Measurements from ENCODE around the gene CTNNA2.
A peak's percentile ranks its signal among the peaks of the same experiment; 100 is the strongest.
"Not testable (repeated sequence)": the region's sequence is repeated elsewhere in the genome, so short reads cannot be mapped to it uniquely, and the experiment has no call there.

The CTNNA2 gene

DNA sequence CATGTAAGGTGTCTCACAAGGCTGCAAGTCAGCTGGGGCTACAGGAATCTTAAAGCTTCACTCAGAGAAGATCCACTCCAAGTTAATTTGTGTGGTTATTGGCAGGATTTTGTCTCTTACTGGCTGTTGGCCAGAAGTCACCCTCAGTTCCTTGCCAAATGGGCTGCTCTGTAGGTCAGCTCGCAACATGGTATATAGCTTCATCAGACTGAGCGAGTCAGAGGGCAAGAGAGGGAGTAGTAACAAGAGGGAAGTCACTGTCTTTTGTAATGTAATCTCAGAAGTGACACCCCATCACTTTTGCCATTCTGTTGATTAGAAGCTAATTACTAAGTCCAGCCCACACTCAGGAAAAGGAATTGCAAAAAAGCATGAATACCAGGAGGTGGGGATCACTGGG lies 672.2 kb downstream of the CTNNA2 start:
- DNase-seq (ENCODE audit: low read depth in 2 of 3, low spot score in 2 of 3), result no peak

DNA sequence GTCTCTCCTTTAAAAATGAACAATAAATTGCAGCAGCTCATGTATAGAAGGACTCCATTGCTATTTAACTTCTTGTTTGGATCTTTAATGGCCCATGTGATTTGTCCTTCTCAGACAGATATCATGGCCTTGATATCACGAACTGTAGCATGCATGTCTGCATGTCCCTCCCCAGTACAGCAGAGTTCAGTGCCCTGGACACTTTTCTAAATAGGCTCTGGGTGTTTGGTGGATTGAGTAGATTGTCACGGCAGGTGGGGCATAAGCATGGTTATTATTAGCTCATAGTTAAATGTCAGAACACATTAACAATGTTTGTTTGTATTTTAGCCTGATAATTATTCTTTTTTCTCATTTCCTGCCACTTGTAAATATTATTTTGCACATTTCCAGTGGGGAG lies 673.4 kb downstream of the CTNNA2 start:
- no peak for DNase-seq (ENCODE audit: low read depth in 2 of 3, low spot score in 2 of 3)

DNA sequence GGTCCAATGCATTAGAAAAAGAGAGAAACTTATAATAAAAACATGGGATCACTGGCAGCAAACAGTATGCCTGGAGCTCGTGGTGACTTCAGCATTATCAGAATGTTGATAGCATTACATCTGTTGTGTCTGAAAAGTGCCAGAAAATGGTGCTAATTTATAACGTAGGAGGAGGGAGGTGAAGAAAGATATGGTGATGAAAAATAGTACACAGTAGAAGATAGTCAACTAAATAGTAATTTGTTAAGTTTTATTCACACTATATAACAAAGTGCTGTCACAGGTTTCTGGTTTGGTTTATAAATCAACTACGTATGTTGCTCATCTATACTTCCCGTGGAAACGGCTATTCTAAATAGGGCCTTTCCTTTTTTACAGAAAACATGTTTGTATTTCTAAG lies 674.3 kb downstream of the CTNNA2 start:
- no peak for DNase-seq (ENCODE audit: low read depth in 2 of 3, low spot score in 2 of 3)

DNA sequence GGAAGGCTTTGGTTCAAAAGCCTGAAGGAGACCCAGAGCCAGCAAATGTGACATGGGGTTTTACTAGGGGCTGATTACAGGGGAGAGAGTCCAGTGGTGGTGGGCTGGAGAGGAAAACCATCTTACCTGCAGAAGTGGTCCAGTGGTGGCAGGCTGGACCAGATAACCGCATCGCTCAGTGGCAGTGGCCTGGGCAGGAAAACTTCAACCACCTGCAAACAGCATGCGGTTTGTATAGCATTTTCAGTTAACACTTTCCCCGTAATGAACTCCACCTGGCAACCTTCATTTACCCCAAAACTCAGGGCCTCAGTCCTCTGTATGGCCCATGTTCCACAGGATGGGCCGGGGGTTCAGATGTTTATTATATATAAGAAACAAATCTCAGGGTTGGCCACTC lies 677.3 kb downstream of the CTNNA2 start:
- DNase-seq (ENCODE audit: low read depth in 2 of 3, low spot score in 2 of 3), result no peak

DNA sequence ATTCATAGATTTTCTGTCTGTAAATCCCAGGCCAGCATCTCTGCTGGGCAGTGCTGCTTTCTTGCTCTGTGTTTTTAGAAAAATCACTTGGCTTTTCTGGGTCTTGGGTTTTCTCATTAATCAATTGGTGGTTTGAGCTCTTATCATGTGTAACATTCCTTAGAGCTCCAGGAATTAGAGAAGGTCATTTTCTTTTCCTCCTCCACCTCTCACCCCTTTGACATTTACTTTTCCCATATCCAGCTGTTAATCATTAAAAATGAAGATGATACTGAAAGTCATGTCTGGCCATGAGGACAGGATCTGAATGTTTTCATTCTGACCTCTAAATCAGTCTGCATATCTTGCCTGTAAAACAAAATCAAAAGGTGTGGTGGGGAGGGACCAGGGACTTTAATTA lies 680.7 kb downstream of the CTNNA2 start:
- no peak for DNase-seq (ENCODE audit: low read depth in 2 of 3, low spot score in 2 of 3)

DNA sequence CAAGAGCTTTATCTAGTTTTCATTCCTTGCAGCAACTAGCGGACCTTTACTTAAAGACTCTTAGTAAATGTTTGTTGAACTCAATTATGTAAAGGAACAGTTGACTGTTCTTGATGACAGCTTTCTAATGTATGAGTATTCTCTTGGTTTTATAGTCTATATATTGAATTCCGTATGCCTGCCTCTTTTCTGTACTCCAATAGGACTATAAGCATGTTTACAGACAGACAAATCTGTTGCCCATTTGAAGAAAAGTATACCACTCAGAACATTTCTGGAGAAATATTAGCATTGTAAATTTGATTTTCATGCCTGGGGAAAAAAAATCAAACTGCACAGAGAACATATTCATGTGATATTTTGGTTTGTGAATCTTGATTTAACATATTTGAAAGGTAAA lies 682.2 kb downstream of the CTNNA2 start:
- no peak for DNase-seq (ENCODE audit: low read depth in 2 of 3, low spot score in 2 of 3)

DNA sequence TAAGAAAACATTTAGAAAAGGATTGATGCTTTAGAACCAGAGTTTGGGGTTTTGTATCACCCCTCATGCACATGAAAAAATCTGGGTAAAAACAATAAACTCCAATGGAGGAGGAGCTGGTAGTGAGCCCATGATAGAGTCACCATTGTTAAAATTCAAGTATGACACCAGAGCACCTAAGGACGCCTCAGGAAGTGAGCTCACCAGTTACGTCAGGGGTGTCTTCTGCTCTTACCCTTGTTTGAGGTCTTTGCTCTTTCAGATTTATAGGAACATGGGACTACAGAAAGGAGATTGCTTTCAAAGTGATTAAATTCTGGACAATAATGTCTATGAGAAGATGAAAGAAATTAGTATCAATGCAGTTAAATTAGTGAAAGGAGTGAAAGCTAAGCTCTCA lies 685.2 kb downstream of the CTNNA2 start:
- DNase-seq (ENCODE audit: low read depth in 2 of 3, low spot score in 2 of 3), result no peak

DNA sequence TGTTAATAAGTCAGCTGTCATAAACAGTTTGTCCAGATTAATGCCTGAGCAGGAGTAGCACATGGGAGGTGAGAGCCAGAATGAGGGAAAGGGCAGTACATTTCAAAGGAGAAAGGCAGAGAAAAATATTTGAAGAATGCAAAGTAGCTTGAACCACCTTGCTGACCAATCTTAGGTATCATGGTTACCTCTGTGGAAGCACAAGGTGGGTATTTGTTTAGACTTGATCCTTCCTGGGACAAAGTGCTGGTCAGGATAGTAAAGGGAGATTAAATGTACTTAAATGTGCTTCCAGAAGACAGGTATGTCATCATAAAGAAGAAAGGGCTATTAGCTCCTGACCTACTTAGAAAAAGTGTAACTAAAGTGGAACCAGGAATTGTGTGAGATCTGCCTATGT lies 686.7 kb downstream of the CTNNA2 start:
- no peak for DNase-seq (ENCODE audit: low read depth in 2 of 3, low spot score in 2 of 3)

DNA sequence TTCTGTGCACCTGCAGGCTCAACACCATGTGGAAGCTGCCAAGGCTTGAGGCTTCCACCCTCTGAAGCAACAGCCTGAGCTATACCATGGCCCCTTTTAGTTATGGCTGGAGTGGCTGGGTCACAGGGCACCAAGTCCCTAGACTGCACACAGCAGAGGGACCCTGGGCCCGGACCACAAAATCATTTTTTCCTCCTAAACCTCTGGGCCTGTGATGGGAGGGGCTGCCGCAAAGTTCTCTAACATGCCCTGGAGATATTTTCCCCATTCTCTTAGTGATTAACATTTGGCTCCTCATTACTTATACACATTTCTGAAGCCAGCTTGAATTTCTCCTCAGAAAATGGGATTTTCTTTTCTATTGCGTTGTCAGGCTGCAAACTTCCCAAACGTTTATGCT lies 691.1 kb downstream of the CTNNA2 start:
- DNase-seq (ENCODE audit: low read depth in 2 of 3, low spot score in 2 of 3), result not testable (repeated sequence)

DNA sequence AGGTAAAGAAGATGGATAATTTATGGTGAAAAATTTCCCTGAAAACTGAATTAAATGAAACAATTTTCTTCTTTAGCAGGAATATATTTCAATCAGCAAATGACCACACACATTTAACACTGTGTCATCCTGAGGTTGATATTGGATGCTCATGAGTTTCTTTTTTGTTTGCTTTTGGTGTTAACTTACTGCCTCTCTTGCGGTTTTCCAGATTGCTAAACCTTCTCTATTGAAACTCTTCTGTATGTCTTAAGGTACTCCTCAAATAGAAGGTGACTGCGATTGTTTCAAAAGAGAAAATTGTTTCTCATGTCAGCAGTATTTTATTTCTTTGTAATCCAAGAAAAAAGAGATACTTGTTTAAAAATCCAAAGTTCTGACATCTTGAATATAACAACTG lies 692.6 kb downstream of the CTNNA2 start:
- no peak for DNase-seq (ENCODE audit: low read depth in 2 of 3, low spot score in 2 of 3)

DNA sequence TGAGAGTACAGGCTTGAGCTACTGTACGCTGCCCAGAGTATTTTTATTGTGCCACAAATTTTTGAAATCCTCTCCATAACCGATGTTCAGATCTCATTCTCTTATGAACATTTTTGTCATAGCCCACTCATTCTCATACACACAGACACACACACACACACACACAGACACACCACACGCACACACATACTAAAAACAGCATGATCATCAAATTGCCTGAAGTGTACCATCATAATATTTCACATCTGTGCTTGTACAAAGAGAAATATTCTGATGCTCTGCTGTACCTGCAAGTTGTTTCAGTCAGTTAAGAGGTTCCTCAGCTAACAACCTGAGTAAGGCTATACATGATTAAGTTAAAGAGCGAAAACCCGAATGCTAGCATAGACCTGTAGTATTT lies 696.6 kb downstream of the CTNNA2 start:
- DNase-seq (ENCODE audit: low read depth in 2 of 3, low spot score in 2 of 3), result no peak

DNA sequence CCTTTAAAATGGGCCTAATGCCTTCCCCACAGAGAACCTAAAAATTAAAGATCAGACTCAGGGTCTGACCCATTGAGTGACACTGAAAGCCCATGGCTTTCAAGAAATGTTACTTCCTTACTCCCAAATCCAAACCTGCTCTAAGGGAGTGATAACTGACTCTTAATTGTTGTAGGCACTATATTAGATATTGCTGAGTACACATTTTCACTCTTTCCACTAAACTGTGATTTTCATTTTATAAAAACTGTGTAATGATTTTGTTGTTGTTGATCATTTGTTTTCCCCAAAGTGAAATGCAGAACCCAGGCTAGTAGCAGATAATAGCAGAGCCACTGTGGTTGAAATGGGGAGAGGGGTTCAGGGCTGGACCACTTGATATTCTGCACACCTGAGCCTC lies 704.6 kb downstream of the CTNNA2 start:
- DNase-seq (ENCODE audit: low read depth in 2 of 3, low spot score in 2 of 3), result no peak

DNA sequence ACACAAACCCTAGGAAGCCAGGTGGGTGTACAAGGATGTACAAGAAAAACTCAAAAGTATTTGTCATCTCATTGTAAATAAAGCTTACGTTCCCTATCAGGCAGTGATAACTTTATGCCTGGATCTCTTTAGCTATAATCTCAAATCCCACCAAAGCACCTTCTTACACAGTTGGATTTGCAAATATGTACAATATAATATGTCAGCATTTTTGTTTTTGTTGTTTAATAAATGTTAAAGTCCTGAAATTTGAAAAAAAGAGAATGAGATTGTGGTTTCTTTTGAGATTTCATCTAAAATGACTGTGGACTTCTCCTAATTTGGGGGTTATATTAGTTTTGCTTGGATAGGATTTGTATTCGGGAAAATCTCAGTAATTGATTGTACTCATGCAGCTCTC lies 709.8 kb downstream of the CTNNA2 start:
- DNase-seq (ENCODE audit: low read depth in 2 of 3, low spot score in 2 of 3), result no peak

DNA sequence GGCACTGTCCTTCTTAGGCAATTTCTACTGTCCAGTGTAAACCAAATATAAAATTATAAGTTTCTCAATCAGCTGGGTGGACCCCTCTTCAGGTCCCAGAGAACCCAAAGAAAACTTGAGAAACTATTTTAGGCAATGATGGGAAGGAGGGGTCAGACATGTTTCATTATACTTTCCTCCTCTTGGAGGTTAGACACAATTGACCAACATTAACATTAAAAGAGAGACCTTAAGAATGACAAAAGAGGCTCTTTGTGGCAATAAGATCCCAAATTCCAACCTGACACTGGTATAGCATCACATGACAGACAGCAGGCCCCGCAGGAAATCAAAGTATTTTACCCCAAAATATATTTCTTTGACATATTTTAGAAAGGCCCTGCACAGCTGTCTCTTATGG lies 718.6 kb downstream of the CTNNA2 start:
- DNase-seq (ENCODE audit: low read depth in 2 of 3, low spot score in 2 of 3), result no peak

DNA sequence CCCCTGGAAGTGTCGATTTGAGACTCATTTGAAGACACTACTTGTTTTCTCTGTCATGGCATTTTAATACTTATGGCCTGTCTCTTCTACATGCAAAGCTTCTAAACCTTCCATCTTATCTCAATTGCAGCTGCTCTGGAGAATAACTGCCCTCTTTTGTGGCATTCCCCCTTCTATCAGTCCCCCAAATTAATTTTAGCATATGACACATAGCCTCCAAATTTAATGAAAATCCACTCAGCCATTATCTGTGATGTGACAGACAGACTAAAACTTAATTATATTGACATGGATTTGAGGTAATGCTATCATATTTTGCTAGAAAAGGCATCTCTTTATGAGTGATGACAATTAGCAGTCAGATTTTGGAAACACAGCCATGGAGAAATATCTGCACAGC lies 720.5 kb downstream of the CTNNA2 start:
- DNase-seq (ENCODE audit: low read depth in 2 of 3, low spot score in 2 of 3), result no peak

DNA sequence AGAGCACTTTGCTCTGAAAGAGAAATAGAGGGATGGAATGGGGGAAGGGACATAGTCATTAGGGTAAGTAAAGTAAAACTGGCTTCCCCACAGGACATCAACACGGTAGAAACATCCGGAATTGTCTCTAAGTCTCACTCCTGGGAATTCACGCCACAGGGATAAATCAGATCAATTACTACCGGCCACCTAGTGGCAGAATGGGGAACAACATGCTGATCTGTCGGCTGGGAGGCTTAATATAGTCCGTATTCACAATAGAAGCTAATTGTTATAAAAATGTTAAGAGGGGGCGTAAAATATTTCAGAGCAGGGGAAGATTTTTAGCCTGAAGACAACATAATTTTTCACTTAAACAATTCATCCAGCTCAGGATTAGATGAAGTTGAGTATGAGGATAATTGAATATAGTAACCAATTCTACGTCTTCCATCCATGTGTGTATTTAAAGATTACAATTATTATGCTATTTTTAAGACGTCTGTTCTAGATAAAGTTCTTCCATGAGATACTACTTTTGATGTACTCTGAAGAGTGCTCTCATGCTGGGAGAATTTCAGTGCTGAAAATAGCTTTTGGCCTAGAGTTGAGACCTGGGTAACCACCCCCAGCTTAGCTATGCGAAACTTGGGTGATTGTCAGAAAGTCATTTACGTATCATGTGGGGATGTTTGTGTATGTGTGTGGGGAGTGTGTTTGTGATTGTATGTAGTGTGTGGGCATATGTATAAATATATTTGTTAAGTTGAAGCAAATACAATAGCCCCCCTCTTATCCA lies 726.0 kb downstream of the CTNNA2 start:
- peak in 1 of 3 experiments; percentile 1 for DNase-seq (ENCODE audit: low read depth in 2 of 3, low spot score in 2 of 3)

DNA sequence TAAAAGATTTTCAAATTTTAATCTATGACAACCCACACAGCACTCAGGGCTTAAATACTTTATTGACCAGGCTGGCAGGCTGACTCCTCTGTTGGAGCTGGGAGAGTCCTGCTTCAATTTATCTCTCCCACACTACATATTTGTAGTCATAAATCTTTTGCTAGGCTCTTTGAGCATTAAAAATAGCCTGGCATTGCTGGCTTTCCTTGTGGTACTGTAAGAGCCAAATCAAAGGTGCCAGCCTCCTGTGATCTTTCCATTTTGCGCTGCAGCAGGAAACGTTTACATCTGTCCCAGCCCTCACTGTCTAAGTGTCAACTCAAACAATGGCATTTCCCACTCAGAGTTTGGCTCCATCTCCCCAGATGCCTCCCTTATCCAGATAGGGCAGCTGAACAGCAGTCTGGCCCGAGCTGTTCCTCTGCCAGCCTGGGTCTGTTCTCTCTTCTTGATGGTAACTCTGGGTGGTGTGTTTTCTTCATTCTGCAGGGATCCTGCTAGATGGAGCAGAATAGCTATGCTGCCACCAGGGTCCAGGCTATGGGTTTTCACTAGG lies 729.6 kb downstream of the CTNNA2 start:
- DNase-seq (ENCODE audit: low read depth in 2 of 3, low spot score in 2 of 3), result no peak

DNA sequence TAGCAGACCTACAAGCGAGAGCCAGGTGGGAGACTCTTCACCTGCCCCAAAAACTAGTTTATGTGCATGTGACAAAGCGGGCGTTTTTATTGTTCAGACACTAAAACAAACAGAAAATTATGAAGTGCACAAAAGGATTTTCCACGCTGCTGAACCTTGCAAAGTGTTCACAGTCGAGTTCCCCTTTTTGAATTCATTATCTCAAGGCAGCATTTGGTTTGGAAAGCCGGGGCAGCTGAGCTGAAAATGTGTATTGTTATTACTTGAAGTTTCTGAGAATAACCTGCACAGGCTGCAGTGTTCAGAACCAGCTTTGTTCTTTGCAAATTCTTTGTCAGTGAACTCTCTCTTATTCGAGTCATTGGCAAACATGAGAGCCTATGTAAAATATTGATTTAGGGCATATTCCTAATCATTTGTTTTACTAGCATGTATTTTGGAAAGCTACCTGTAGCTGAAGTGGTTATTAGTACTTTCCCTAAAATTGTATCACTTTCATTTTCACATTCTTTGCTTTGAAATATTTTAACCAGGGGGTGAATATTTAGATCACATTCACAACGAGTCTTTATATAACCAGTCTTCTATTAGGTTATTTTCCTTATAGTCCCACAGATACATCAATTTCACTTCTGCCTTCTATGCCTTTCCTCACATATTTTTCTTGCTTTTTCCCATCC lies 732.2 kb downstream of the CTNNA2 start:
- no peak for DNase-seq (ENCODE audit: low read depth in 2 of 3, low spot score in 2 of 3)

DNA sequence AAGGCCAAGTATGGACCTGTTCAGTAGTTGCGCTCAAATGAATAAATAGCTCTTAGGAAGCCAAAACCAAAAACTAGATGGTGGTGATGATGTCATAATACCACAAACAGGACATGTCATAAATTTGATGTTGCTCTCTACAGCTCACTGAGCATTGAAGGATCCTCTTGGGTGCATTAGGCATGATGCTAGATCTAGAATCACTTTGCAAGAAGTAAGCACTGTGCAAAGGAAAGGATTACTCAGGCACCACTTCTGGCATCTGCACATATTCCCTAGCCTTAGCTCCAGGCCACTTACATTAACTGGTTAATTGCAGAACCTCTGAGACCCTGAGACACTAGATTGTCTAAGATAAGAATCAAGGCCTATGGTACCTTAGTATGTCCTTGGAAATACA lies 733.7 kb downstream of the CTNNA2 start:
- DNase-seq (ENCODE audit: low read depth in 2 of 3, low spot score in 2 of 3), result no peak

DNA sequence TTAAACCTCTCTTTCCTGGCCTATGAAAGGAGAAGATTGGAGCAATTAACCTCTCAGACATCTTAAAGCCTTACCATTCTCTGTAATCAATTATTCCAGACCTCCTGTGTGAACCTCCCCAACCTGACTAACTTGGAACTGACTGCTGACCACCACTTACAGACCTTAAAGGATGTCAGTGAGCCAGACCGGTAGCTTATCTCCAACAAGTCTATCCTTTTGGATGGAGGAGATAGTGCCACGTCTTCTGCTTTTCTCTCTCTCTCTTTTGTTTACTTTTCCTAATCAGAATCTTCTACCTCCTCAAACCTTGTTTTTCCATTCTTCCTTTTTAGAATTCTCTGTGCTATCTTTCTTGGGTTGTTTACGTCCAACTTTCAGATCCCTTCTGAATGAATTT lies 734.5 kb downstream of the CTNNA2 start:
- no peak for DNase-seq (ENCODE audit: low read depth in 2 of 3, low spot score in 2 of 3)

DNA sequence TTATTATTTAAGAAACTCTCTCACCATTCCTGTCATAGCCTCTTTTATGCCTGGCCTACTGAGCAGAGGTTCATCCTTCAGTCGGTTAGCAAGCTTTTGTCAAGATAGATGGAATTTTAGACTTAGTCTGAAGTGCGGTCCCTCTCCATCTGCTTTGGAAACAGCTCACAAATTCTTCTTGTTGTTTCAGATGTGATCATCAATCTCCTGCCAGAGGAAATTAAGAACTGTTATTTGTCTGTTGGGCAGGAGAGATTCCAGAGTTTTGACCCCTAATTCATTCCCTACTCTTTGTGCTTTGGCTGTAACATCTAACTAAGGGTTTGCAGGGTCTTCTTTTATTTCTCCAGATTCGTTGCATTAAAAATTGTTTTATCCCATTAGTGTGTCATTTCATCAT lies 735.3 kb downstream of the CTNNA2 start:
- no peak for DNase-seq (ENCODE audit: low read depth in 2 of 3, low spot score in 2 of 3)

DNA sequence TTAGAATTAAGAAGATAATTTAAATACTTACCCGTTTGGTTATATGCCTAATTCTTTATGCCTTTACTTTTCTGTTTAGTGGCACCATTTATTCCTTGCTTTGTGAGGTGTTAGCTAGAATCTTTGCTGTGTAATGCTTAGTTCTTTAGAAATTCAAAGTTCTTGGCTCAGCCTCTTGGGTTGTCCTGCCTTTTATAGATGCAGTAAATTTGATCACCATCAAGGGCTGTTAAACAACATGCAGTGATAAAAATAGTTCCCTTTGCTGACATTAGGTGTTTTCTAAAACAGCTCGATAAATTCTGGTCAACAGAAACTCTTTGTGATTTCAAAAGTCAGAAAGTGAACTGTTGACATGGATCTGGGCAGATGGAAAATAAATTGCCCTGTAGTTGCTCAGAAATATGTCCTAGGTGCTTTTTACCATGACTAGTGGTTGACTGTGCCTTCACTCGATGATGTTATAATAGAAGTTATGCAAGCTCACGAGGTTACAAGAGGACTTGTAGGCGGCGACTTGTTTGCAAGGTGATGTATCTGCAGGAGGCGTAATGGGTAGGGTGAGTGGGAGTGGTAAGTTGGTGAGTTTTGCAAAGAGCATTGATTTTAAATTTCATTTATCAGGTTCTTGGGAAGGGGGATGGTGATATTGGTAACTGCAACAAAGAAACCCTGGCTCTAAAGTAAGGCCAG lies 739.6 kb downstream of the CTNNA2 start:
- DNase-seq (ENCODE audit: low read depth in 2 of 3, low spot score in 2 of 3), result no peak

All from activated CD8-positive, alpha-beta memory T cell treated with anti-CD3 and anti-CD28 coated beads for 48 hours (primary cell).